OCI-LY1 (cell line): Measurements from ENCODE around the gene EGR2.

Source experiments
- H2AFZ ChIP-seq: fragments of 200-600 bp; sonication (generic), shearing (Covaris generic); 2 replicates; pipeline ENCODE4 v1.6.0; 2014; ENCODE audit warnings: antibody characterized with exemption, mild to moderate bottlenecking, low read length
- H3F3A ChIP-seq: fragments of 200-600 bp; sonication (generic), shearing (Covaris generic); 2 replicates; pipeline ENCODE4 v1.6.0; 2014; ENCODE audit warnings: mild to moderate bottlenecking, antibody characterized with exemption, low read length, moderate library complexity; ENCODE audit not compliant: insufficient read depth
- H3K27ac ChIP-seq: fragments of 200-600 bp; sonication (generic); 2 replicates; pipeline ENCODE4 v1.5.1; 2014; ENCODE audit warnings: low read length, mixed run types, mild to moderate bottlenecking, low read depth; ENCODE audit not compliant: poor library complexity, severe bottlenecking
- H3K27me3 ChIP-seq: fragments of 200-600 bp; sonication (generic); 2 replicates; pipeline ENCODE4 v1.6.0; 2014; ENCODE audit warnings: antibody characterized with exemption, mild to moderate bottlenecking, low read length, moderate library complexity; ENCODE audit not compliant: insufficient read depth
- H3K36me3 ChIP-seq: fragments of 200-600 bp; sonication (generic); 2 replicates; pipeline ENCODE4 v1.6.1; 2014; ENCODE audit warnings: mild to moderate bottlenecking, antibody characterized with exemption, low read length, moderate library complexity, mixed read lengths; ENCODE audit not compliant: insufficient read depth
- H3K4me1 ChIP-seq: fragments of 200-600 bp; sonication (generic); 2 replicates; pipeline ENCODE4 v1.5.1; 2014; ENCODE audit warnings: mild to moderate bottlenecking, low read length, moderate library complexity; ENCODE audit not compliant: insufficient read depth, severe bottlenecking
- H3K4me2 ChIP-seq: fragments of 200-600 bp; sonication (generic), shearing (Covaris generic); 2 replicates; pipeline ENCODE4 v1.6.1; 2014; ENCODE audit warnings: low read length
- H3K4me3 ChIP-seq: fragments of 200-600 bp; sonication (generic); 2 replicates; pipeline ENCODE4 v1.5.1; 2014; ENCODE audit warnings: low read length, low read depth, mild to moderate bottlenecking, mixed read lengths; ENCODE audit not compliant: poor library complexity, severe bottlenecking
- H3K79me2 ChIP-seq: fragments of 200-600 bp; shearing (Covaris generic); 2 replicates; pipeline ENCODE4 v1.6.1; 2016; ENCODE audit warnings: mixed run types, low read length, mixed read lengths; ENCODE audit not compliant: insufficient read depth
- H3K9ac ChIP-seq: fragments of 200-600 bp; sonication (generic), shearing (Covaris generic); 2 replicates; pipeline ENCODE4 v1.6.1; 2014; ENCODE audit warnings: mild to moderate bottlenecking, low read length, mixed read lengths
- H3K9me2 ChIP-seq: fragments of 200-600 bp; sonication (generic), shearing (Covaris generic); 2 replicates; pipeline ENCODE4 v1.6.1; 2014; ENCODE audit warnings: low read depth, mild to moderate bottlenecking, low read length, mixed read lengths
- H3K9me3 ChIP-seq: fragments of 200-600 bp; shearing (Covaris generic); 2 replicates; pipeline ENCODE4 v1.6.1; 2014; ENCODE audit warnings: low read length, mixed read lengths
- H4K20me1 ChIP-seq: fragments of 200-600 bp; sonication (generic), shearing (Covaris generic); 2 replicates; pipeline ENCODE4 v1.6.0; 2016; ENCODE audit warnings: mild to moderate bottlenecking, low read length; ENCODE audit not compliant: insufficient read depth
- EZH2 ChIP-seq: fragments of 200-600 bp; sonication (generic), shearing (Covaris generic); IDR thresholded peaks from 2 replicates; pipeline ENCODE4 v1.8.0; 2017; ENCODE audit warnings: borderline replicate concordance, mixed run types, mild to moderate bottlenecking, antibody characterized with exemption, low read length, moderate library complexity, mixed read lengths
- TF ChIP-seq, protein P1 (sequence below): fragments of 200-600 bp; sonication (generic), shearing (Covaris generic); IDR thresholded peaks from 2 replicates; pipeline ENCODE4 v1.5.1; 2017; ENCODE audit warnings: mild to moderate bottlenecking, antibody characterized with exemption, low read length, moderate library complexity, mixed read lengths

Gene EGR2

DNA sequence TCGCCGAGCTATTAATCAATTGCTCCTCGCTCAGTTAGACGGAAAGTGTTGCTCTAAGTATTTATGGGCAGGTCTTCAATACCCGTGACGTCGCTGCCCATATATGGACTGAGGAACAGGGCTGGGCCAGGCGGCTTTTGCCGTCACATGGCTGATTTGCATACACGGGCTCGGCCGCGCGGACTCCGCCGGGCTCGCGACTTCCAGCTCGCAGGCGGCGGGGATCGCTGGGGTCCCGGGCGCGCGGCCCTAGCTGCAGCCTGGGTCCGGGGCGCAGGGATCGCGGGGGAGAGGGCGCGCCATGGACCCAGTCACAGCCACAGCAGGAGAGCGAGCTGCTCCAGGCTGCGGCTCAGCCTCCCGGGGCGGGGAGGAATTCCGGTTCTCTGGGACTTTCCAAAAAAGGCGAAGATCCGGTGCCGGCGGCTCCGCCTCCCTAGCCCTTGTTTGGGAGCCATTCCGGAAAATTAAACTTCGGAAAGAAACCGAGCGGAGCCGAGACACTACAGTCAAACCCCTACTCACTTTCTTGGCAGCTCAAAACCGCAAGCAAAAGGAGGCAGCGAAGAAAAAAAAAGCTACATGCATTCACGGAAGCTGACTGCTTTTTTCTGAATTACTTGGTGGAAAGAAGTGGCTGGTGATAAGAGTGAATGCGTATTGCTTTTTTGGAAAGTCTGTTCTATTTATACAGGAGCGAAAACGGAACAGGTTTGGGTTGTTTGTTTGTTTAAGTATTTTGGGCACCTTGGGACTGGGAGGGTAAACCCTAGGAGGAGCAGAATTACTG, at the start of gene EGR2:
Gene EGR2 (minus strand): TSS at position 36 of the 790 bp plus-strand sequence. CDS start 337 bp downstream, outside the sequence.
- no peaks in the 10 kb centered on the region for H3F3A ChIP-seq
- H3K27me3 ChIP-seq, result no peaks in the 10 kb centered on the region; the same call in 1 of the 2 replicates
- peaks cover 22% of the 10 kb centered on the region for H3K4me1 ChIP-seq
- no peaks in the 10 kb centered on the region for H3K79me2 ChIP-seq
- H4K20me1 ChIP-seq, result no peaks in the 10 kb centered on the region
- peak within 1 kb of the TSS; percentile 54 for H3K9ac ChIP-seq
- no peaks in the 10 kb centered on the region for H3K9me2 ChIP-seq
- H3K9me3 ChIP-seq, result no peaks in the 10 kb centered on the region
- H3K4me3 ChIP-seq, result peak within 1 kb of the TSS; percentile 64
- no peaks in the 10 kb centered on the region for H3K36me3 ChIP-seq
- H3K4me2 ChIP-seq, result peak within 1 kb of the TSS; percentile 65
- H2AFZ ChIP-seq, result no peak within 1 kb of the TSS
- H3K27ac ChIP-seq, result no peak within 1 kb of the TSS
- TF ChIP-seq, protein P1, sequence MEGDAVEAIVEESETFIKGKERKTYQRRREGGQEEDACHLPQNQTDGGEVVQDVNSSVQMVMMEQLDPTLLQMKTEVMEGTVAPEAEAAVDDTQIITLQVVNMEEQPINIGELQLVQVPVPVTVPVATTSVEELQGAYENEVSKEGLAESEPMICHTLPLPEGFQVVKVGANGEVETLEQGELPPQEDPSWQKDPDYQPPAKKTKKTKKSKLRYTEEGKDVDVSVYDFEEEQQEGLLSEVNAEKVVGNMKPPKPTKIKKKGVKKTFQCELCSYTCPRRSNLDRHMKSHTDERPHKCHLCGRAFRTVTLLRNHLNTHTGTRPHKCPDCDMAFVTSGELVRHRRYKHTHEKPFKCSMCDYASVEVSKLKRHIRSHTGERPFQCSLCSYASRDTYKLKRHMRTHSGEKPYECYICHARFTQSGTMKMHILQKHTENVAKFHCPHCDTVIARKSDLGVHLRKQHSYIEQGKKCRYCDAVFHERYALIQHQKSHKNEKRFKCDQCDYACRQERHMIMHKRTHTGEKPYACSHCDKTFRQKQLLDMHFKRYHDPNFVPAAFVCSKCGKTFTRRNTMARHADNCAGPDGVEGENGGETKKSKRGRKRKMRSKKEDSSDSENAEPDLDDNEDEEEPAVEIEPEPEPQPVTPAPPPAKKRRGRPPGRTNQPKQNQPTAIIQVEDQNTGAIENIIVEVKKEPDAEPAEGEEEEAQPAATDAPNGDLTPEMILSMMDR, result no peak
- no peak for TF ChIP-seq EZH2

GRCh38 chr10:62862447-62862846, 46.3 kb upstream of the EGR2 start:
- no peaks in the 10 kb centered on the region for H3K36me3 ChIP-seq
- no peaks in the 10 kb centered on the region for H3K9me3 ChIP-seq
- H3F3A ChIP-seq, result no peaks in the 10 kb centered on the region
- H3K4me3 ChIP-seq, result no peak overlapping the region
- H3K79me2 ChIP-seq, result no peaks in the 10 kb centered on the region
- no peaks in the 10 kb centered on the region for H3K4me1 ChIP-seq
- TF ChIP-seq EZH2, result no peak
- TF ChIP-seq, protein P1, result no peak
- H3K4me2 ChIP-seq, result no peak overlapping the region
- H3K27ac ChIP-seq, result no peak overlapping the region
- H3K27me3 ChIP-seq, result no peaks in the 10 kb centered on the region
- no peak overlapping the region for H2AFZ ChIP-seq
- H4K20me1 ChIP-seq, result no peaks in the 10 kb centered on the region
- no peaks in the 10 kb centered on the region for H3K9me2 ChIP-seq
- H3K9ac ChIP-seq, result no peak overlapping the region

DNA sequence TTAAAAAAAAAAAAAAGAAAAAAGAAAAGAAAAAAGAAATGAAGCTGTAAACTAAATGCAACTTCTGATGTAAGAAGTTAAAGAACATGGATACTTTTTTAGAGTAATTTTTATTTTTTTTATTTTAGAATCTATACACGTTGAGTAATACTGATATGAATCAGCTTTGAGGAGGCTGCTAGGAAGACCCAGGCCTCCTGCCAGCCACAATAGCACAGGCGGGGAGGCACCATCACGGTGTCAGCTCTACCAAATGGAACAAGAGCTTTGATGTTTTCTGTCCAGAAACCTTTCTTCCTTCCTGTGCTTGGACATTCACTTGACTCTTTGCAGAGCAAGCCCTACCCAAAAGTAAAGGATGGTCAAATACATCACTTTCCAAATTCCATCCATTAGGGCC, 45.3 kb upstream of the EGR2 start:
- no peak overlapping the region for H3K4me2 ChIP-seq
- TF ChIP-seq, protein P1, result no peak
- TF ChIP-seq EZH2, result no peak
- no peaks in the 10 kb centered on the region for H3F3A ChIP-seq
- H3K36me3 ChIP-seq, result no peaks in the 10 kb centered on the region
- no peak overlapping the region for H3K4me3 ChIP-seq
- H4K20me1 ChIP-seq, result no peaks in the 10 kb centered on the region
- H2AFZ ChIP-seq, result no peak overlapping the region
- H3K27me3 ChIP-seq, result no peaks in the 10 kb centered on the region
- H3K9ac ChIP-seq, result no peak overlapping the region
- H3K4me1 ChIP-seq, result no peaks in the 10 kb centered on the region
- H3K9me2 ChIP-seq, result no peaks in the 10 kb centered on the region
- no peak overlapping the region for H3K27ac ChIP-seq
- H3K9me3 ChIP-seq, result no peaks in the 10 kb centered on the region
- H3K79me2 ChIP-seq, result no peaks in the 10 kb centered on the region
